Osteocyte (in vitro differentiated cells): Measurements from ENCODE around the gene ZBTB7B. TPM values are rescaled to one million over a fixed set of nuclear protein-coding genes. Genes with fewer than 3 reads are reported as not detected.
A peak's percentile ranks its signal among the peaks of the same experiment; 100 is the strongest.

Experiments used
- DNase-seq: peaks from one replicate; pipeline ENCODE4 v3.0.0; 2021; ENCODE audit warnings: mixed read lengths; ENCODE audit not compliant: unreplicated experiment; ENCODE audit errors: extremely low spot score
- H3K27ac Mint-ChIP-seq: one replicate; pipeline ENCODE4 v1.8.0; 2021; ENCODE audit warnings: mild to moderate bottlenecking, mixed read lengths; ENCODE audit not compliant: unreplicated experiment
- H3K27me3 Mint-ChIP-seq: one replicate; pipeline ENCODE4 v1.8.0; 2021; ENCODE audit warnings: mixed read lengths; ENCODE audit not compliant: unreplicated experiment
- H3K36me3 Mint-ChIP-seq: one replicate; pipeline ENCODE4 v1.8.0; 2021; ENCODE audit warnings: mixed read lengths; ENCODE audit not compliant: unreplicated experiment
- H3K4me1 Mint-ChIP-seq: one replicate; pipeline ENCODE4 v1.8.0; 2021; ENCODE audit warnings: mixed read lengths; ENCODE audit not compliant: unreplicated experiment
- H3K4me3 Mint-ChIP-seq: one replicate; pipeline ENCODE4 v1.8.0; 2021; ENCODE audit warnings: mild to moderate bottlenecking, moderate library complexity, mixed read lengths; ENCODE audit not compliant: unreplicated experiment
- H3K9me3 Mint-ChIP-seq: one replicate; pipeline ENCODE4 v1.8.0; 2021; ENCODE audit warnings: mixed read lengths; ENCODE audit not compliant: unreplicated experiment
- total RNA-seq: library from RNA; stranded (reverse); gene quantifications from 2 replicates; pipeline ENCODE4 v1.2.1, GENCODE V29; 2021
- TF ChIP-seq, protein P1 (sequence below): fragments of 200-600 bp; sonication (generic); IDR thresholded peaks from 2 replicates; pipeline ENCODE4 v1.5.0; 2021; ENCODE audit warnings: antibody characterized with exemption, mild to moderate bottlenecking, moderate library complexity

The ZBTB7B gene
- total RNA-seq, 1 donor from 2014 or later = 37.8 TPM

DNA sequence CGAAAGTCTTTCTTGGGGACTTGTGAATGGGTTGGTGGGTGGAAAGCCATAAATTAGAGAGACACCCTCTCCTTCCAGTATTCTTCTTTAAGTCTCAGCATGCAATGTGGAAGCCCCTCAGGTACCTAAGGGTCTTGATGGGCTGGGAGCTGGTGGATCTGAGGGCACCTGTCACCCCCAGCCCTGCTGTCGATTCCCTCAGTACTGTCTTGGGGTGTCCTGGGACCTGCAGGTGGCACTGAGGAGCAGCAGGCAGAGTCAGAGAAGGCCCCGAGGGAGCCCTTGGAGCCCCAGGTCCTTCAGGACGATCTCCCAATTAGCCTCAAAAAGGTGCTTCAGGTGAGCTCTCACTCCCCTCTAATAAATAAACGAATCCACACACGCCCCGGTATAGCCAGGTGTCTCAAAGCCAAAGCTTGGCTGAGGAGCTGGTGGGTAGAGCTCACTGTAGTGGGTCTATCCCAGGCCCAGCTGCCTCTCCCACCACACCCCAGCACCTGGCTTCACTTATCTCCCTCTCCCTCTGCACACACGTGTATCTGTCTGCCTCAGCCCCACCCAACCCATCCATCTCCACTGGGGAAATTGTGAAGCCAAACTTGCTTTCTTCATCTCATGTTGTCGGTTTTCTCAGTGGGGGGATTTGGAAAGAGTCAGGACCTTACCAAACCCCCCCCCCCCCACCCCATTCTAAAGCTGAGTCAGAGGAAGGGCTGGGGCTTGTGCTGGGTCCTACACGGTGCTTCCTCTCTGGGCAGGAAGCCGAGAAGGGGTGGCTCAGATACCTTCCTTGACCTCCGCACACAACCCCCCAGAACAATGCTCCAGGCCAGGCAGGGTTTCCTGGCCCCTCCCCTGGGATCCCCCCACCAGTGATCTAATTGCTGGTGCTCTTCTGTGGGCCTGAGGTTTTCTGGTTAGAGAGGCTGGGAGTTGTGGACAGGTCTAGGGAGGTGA is 50.1 kb downstream of the ZBTB7B start:
- Mint-ChIP-seq H3K27ac (peak overlapping the region; percentile 80), H3K36me3 (peaks cover 7% of the 10 kb centered on the region), H3K9me3 (no peaks in the 10 kb centered on the region), H3K4me3 (peak overlapping the region; percentile 76), H3K4me1 (peaks cover 27% of the 10 kb centered on the region), H3K27me3 (no peaks in the 10 kb centered on the region)
- DNase-seq = no peak
- TF ChIP-seq, protein P1, sequence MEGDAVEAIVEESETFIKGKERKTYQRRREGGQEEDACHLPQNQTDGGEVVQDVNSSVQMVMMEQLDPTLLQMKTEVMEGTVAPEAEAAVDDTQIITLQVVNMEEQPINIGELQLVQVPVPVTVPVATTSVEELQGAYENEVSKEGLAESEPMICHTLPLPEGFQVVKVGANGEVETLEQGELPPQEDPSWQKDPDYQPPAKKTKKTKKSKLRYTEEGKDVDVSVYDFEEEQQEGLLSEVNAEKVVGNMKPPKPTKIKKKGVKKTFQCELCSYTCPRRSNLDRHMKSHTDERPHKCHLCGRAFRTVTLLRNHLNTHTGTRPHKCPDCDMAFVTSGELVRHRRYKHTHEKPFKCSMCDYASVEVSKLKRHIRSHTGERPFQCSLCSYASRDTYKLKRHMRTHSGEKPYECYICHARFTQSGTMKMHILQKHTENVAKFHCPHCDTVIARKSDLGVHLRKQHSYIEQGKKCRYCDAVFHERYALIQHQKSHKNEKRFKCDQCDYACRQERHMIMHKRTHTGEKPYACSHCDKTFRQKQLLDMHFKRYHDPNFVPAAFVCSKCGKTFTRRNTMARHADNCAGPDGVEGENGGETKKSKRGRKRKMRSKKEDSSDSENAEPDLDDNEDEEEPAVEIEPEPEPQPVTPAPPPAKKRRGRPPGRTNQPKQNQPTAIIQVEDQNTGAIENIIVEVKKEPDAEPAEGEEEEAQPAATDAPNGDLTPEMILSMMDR = no peak

DNA sequence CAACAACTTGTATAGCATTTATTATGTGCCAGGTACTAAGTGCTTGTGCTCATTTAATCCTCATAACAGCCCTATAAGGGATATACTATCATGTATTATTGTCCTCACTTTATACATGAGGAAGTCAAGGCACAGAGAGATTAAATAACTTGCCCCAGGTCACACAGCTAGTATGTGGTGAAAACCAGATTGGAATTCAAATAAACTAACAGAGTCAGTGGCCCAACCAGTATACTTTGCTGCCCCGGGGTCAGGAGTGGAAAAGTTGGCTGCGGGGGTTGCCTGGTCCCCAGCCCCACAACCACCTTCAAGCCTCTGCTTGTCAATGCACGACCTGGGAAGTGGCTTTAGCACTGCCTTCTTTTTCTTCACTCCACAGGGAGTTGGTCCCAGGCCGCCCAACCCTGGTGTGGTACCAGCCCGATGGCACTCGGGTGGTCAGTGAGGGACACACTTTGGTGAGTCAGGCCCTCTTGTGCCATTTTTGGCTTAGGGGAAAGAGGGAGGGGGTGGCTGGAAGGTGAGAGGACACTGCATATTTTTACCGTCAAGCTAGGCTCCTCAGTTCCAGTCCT is 51.0 kb downstream of the ZBTB7B start:
- H3K27me3 Mint-ChIP-seq = no peaks in the 10 kb centered on the region
- TF ChIP-seq, protein P1 = no peak
- H3K9me3 Mint-ChIP-seq = no peaks in the 10 kb centered on the region
- no peak overlapping the region for H3K4me3 Mint-ChIP-seq
- peaks cover 13% of the 10 kb centered on the region for H3K36me3 Mint-ChIP-seq
- peaks cover 27% of the 10 kb centered on the region for H3K4me1 Mint-ChIP-seq
- H3K27ac Mint-ChIP-seq = no peak overlapping the region
- no peak for DNase-seq

DNA sequence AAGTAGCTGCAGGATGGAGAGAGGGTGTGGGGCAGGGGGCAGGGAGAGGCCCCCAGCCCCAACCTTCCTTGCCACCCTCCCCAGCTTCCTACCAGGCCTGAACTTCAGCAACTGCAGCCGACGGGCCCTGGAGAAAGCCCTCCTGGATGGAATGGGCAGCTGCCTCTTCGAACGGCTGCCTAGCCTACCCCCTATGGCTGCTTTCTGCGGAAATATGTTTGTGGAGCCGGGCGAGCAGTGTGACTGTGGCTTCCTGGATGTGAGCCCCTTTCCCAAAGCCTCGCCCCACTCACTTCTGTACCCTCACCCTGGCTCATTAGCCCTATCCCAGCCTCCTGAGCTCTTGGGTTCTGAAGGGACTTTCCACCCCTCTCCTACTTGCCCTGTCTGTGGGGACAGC is 54.5 kb downstream of the ZBTB7B start:
- DNase-seq = no peak
- Mint-ChIP-seq H3K9me3 (no peaks in the 10 kb centered on the region), H3K4me1 (peaks cover 17% of the 10 kb centered on the region), H3K27ac (no peak overlapping the region), H3K27me3 (no peaks in the 10 kb centered on the region), H3K36me3 (peaks cover 13% of the 10 kb centered on the region), H3K4me3 (no peak overlapping the region)
- TF ChIP-seq, protein P1 = no peak

DNA sequence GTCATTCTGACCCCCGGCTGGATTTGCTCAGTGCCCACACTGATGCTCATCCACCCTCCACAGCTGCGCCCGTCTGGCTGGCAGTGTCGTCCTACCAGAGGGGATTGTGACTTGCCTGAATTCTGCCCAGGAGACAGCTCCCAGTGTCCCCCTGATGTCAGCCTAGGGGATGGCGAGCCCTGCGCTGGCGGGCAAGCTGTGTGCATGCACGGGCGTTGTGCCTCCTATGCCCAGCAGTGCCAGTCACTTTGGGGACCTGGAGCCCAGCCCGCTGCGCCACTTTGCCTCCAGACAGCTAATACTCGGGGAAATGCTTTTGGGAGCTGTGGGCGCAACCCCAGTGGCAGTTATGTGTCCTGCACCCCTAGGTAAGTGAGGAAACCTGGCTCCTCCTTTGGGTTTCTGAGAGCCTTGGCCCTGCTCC is 55.2 kb downstream of the ZBTB7B start:
- DNase-seq = no peak
- no peaks in the 10 kb centered on the region for H3K9me3 Mint-ChIP-seq
- H3K4me3 Mint-ChIP-seq = no peak overlapping the region
- TF ChIP-seq, protein P1 = no peak
- H3K36me3 Mint-ChIP-seq = peaks cover 13% of the 10 kb centered on the region
- peaks cover 17% of the 10 kb centered on the region for H3K4me1 Mint-ChIP-seq
- no peaks in the 10 kb centered on the region for H3K27me3 Mint-ChIP-seq
- H3K27ac Mint-ChIP-seq = no peak overlapping the region

DNA sequence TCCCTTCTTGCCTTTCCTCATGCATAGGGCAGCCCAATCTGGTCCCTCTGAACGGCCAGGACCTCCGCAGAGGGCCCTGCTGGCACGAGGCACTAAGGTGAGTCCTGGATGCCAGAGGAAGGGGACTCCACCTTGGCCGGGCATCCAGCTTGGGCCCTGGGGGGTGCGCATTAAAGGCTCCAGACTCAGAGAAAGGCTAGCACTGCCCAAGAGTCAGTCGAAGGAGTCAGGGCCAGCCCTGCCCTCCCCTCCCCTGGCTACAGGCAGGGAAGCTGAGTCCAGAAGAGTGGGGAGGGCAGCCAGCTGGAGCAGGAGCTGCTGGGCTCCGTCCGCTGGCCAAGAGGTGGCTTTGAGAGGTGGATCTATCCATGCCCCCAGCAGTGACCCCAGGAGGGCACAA is 58.1 kb downstream of the ZBTB7B start:
- Mint-ChIP-seq H3K4me1 (peaks cover 30% of the 10 kb centered on the region), H3K4me3 (no peak overlapping the region), H3K36me3 (peaks cover 13% of the 10 kb centered on the region), H3K9me3 (no peaks in the 10 kb centered on the region), H3K27me3 (no peaks in the 10 kb centered on the region), H3K27ac (no peak overlapping the region)
- TF ChIP-seq, protein P1 = no peak
- no peak for DNase-seq
